HCT116 (cell line): Measurements from ENCODE around the gene TAF15. TPM values are rescaled to one million over a fixed set of nuclear protein-coding genes. Genes with fewer than 3 reads are reported as not detected.

Experiments
- ATAC-seq: fragments of 200-7000 bp; cut with Tn5 transposase; 2 replicates; pipeline ENCODE4 v1.9.1; 2020; ENCODE audit warnings: mild to moderate bottlenecking, moderate library complexity
- BruUV-seq: library from RNA; stranded (reverse); fragments of 400-500 nt; replicated peaks from 2 replicates; lab custom pipeline; 2021; lab: Mats Ljungman, UMichigan
- CTCF ChIA-PET: fragments of 300-600 bp; sonication (Branson Sonifier 250); formaldehyde crosslinking; loops from one replicate; lab custom pipeline; 2021; ENCODE audit warnings: antibody characterized with exemption; lab: Charles Lee
- POLR2A ChIA-PET: fragments of 300-600, 350-600 bp; sonication (Branson Sonifier 250); formaldehyde crosslinking; loops from one replicate; lab custom pipeline; 2021; ENCODE audit warnings: antibody characterized with exemption; lab: Charles Lee
- RAD21 ChIA-PET, 2 experiments: fragments of 300-600 bp; sonication (Branson Sonifier 250); formaldehyde crosslinking; loops; one replicate each; lab custom pipeline; 2023; ENCODE audit warnings: low total read pairs in 2 of 2; ENCODE audit not compliant: uncharacterized antibody in 2 of 2, unreplicated experiment in 2 of 2, low non-redundant PET in 1 of 2; lab: Charles Lee
- DNase-seq: peaks from one replicate; pipeline ENCODE4 v3.0.0-alpha.2; 2010; ENCODE audit warnings: low read depth, low spot score
- H2AFZ ChIP-seq: fragments of 200-600 bp; shearing (Covaris generic), sonication (generic); 2 replicates; pipeline ENCODE4 v1.6.1; 2017; ENCODE audit warnings: low read depth, mixed run types, mixed read lengths, antibody characterized with exemption, low read length; ENCODE audit not compliant: poor library complexity, severe bottlenecking
- H3K27ac ChIP-seq: 2 replicates; pipeline ENCODE4 v1.5.1; 2012; ENCODE audit warnings: low read depth, low read length
- H3K27me3 ChIP-seq: fragments of 200-600 bp; sonication (generic); 2 replicates; pipeline ENCODE4 v1.6.1; 2016; ENCODE audit warnings: mixed run types, low read length, mixed read lengths; ENCODE audit not compliant: insufficient read depth
- H3K36me3 ChIP-seq, 2 experiments: fragments of 200-500 bp in 1 of 2; fragments of 200-600 bp in 1 of 2; sonication (Bioruptor generic) in 1 of 2; sonication (generic) in 1 of 2; 2 replicates each; pipeline versions ENCODE4 v1.5.1 to v1.6.1; 2014 to 2016; ENCODE audit warnings: low read length in 2 of 2, inconsistent platforms in 1 of 2, mixed read lengths in 1 of 2, mixed run types in 1 of 2; ENCODE audit not compliant: insufficient read depth in 2 of 2, control insufficient read depth in 1 of 2
- H3K4me1 ChIP-seq, 2 experiments: fragments of 200-600 bp in 1 of 2; sonication (generic) in 1 of 2; 2 replicates each; pipeline versions ENCODE4 v1.5.1 to v1.6.1; 2012 to 2017; ENCODE audit warnings: low read length in 2 of 2, inconsistent platforms in 1 of 2, mild to moderate bottlenecking in 1 of 2, mixed read lengths in 1 of 2, mixed run types in 1 of 2, moderate library complexity in 1 of 2; ENCODE audit not compliant: insufficient read depth in 2 of 2, control insufficient read depth in 1 of 2
- H3K4me2 ChIP-seq: fragments of 200-600 bp; sonication (generic); 2 replicates; pipeline ENCODE4 v1.6.1; 2017; ENCODE audit warnings: mixed run types, low read length, mixed read lengths
- H3K4me3 ChIP-seq, 2 experiments: fragments of 200-600 bp in 1 of 2; sonication (generic) in 1 of 2; replicated peaks in 1 of 2; 2 replicates each; pipeline ENCODE4 v1.5.1; 2011 to 2016; ENCODE audit warnings: low read length in 2 of 2, control low read depth in 1 of 2, low read depth in 1 of 2, mild to moderate bottlenecking in 1 of 2, mixed read lengths in 1 of 2, mixed run types in 1 of 2
- H3K79me2 ChIP-seq: fragments of 200-600 bp; sonication (generic); 2 replicates; pipeline ENCODE4 v1.6.1; 2017; ENCODE audit warnings: mild to moderate bottlenecking, mixed run types, low read length, moderate library complexity, mixed read lengths; ENCODE audit not compliant: insufficient read depth
- H3K9ac ChIP-seq: fragments of 200-600 bp; sonication (generic); 2 replicates; pipeline ENCODE4 v1.6.1; 2016; ENCODE audit warnings: low read length, mixed read lengths
- H3K9me2 ChIP-seq: fragments of 200-600 bp; sonication (generic), shearing (Covaris generic); 2 replicates; pipeline ENCODE4 v1.6.1; 2017; ENCODE audit warnings: mixed run types, mild to moderate bottlenecking, moderate library complexity; ENCODE audit not compliant: insufficient read depth
- H3K9me3 ChIP-seq, 2 experiments: fragments of 200-500 bp in 1 of 2; fragments of 200-600 bp in 1 of 2; sonication (Bioruptor generic) in 1 of 2; sonication (generic) in 1 of 2; 2 replicates each; pipeline ENCODE4 v1.6.1; 2014 to 2017; ENCODE audit warnings: low read length in 2 of 2, mixed read lengths in 2 of 2, inconsistent platforms in 1 of 2, low read depth in 1 of 2, mild to moderate bottlenecking in 1 of 2, mixed run types in 1 of 2, moderate library complexity in 1 of 2; ENCODE audit not compliant: control insufficient read depth in 1 of 2, insufficient read depth in 1 of 2
- H4K20me1 ChIP-seq: fragments of 200-600 bp; sonication (generic), shearing (Covaris generic); 2 replicates; pipeline ENCODE4 v1.6.1; 2017; ENCODE audit warnings: mixed run types, mild to moderate bottlenecking, moderate library complexity; ENCODE audit not compliant: insufficient read depth
- CBX3 ChIP-seq: IDR thresholded peaks from 2 replicates; pipeline ENCODE4 v1.6.1; 2012; ENCODE audit warnings: low read depth
- CEBPB ChIP-seq: IDR thresholded peaks from 2 replicates; pipeline ENCODE4 v1.6.1; 2012; ENCODE audit warnings: low read depth
- CTCF ChIP-seq, 3 experiments: fragments of 200-600 bp in 1 of 3; sonication (generic) in 1 of 3; IDR thresholded peaks in 2 of 3; conservative IDR thresholded peaks in 1 of 3; 2 replicates each; pipeline ENCODE4 v1.5.1; 2012 to 2017; ENCODE audit warnings: low read depth in 2 of 3, low read length in 2 of 3, antibody characterized with exemption in 1 of 3, borderline replicate concordance in 1 of 3, control low read depth in 1 of 3, mild to moderate bottlenecking in 1 of 3, mixed read lengths in 1 of 3, mixed run types in 1 of 3, moderate library complexity in 1 of 3; ENCODE audit not compliant: insufficient read depth in 1 of 3
- EGR1 ChIP-seq: IDR thresholded peaks from 2 replicates; pipeline ENCODE4 v1.6.1; 2012; ENCODE audit warnings: low read depth
- EZH2 ChIP-seq: fragments of 200-600 bp; sonication (generic); IDR thresholded peaks from 2 replicates; pipeline ENCODE4 v1.6.1; 2017; ENCODE audit warnings: antibody characterized with exemption, mixed run types
- EZH2phosphoT487 ChIP-seq: fragments of 200-600 bp; IDR thresholded peaks from 2 replicates; pipeline ENCODE4 v1.6.1; 2018; ENCODE audit warnings: antibody characterized with exemption, borderline replicate concordance
- POLR2AphosphoS5 ChIP-seq: IDR thresholded peaks from 2 replicates; pipeline ENCODE4 v1.6.1; 2011; ENCODE audit warnings: mild to moderate bottlenecking, low read depth, low read length, moderate library complexity
- REST ChIP-seq: IDR thresholded peaks from 2 replicates; pipeline ENCODE4 v1.6.1; 2012; ENCODE audit warnings: low read depth
- SIN3A ChIP-seq: IDR thresholded peaks from 2 replicates; pipeline ENCODE4 v1.6.1; 2012; ENCODE audit warnings: low read depth
- SP1 ChIP-seq: IDR thresholded peaks from 2 replicates; pipeline ENCODE4 v1.6.1; 2012; ENCODE audit warnings: low read depth
- ZBTB33 ChIP-seq: IDR thresholded peaks from 2 replicates; pipeline ENCODE4 v1.6.1; 2011; ENCODE audit warnings: mild to moderate bottlenecking, low read length, moderate library complexity; ENCODE audit not compliant: insufficient replicate concordance; ENCODE audit errors: extremely low read depth
- ZFX ChIP-seq: fragments of 450-650 bp; IDR thresholded peaks from 2 replicates; pipeline ENCODE4 v1.6.1; 2017
- intact Hi-C: fragments of 100-400 bp; cut with micrococcal nuclease; formaldehyde crosslinking; loops from 2 replicates; pipeline ENCODE4 v1.10.0; 2022
- total RNA-seq: library from RNA; stranded (reverse); gene quantifications from one replicate; pipeline ENCODE4 v1.2.1, GENCODE V29; 2021; ENCODE audit not compliant: unreplicated experiment

The TAF15 gene
- total RNA-seq, 1 experiment from 2014 or later, result 346 TPM

GRCh38 chr17:35769895-35770486 lies 39.3 kb upstream of the TAF15 start:
- ATAC-seq (no peak), DNase-seq (no peak)
- no TSS peak for BruUV-seq
- no peaks in the 10 kb centered on the region for H4K20me1 ChIP-seq
- H3K27ac ChIP-seq, result no peak overlapping the region
- ChIA-PET CTCF (interaction anchor here (1.1 to 1.2 kb wide), 2 partner anchors 9 to 15 kb away, joined by 3 read pairs; no protein-coding TSS in a partner anchor), RAD21 (interaction anchor here (0.8 to 1.2 kb wide), 2 partner anchors 19 to 34 kb away, joined by 4 to 5 read pairs; no protein-coding TSS in a partner anchor), POLR2A (no interaction called here)
- H3K27me3 ChIP-seq, result no peaks in the 10 kb centered on the region
- no peak overlapping the region for H2AFZ ChIP-seq
- H3K4me2 ChIP-seq, result no peak overlapping the region
- no peaks in the 10 kb centered on the region for H3K36me3 ChIP-seq
- TF ChIP-seq CTCF (IDR thresholded peaks at IDR 0.05 in 2 of 3, conservative IDR thresholded peaks at IDR 0.05 in 1 of 3; ENCODE audit: borderline replicate concordance in 1 of 3, insufficient read depth in 1 of 3, low read depth in 2 of 3, low read length in 2 of 3) (peak in 2 of 3 experiments; percentile 36 to 56; a peak in 3 of 6 replicates), SP1 (no peak)
- no peak overlapping the region for H3K9ac ChIP-seq
- peaks cover under 1 to 1% of the 10 kb centered on the region in 2 experiments; a peak in 2 of 4 replicates for H3K4me1 ChIP-seq
- intact Hi-C loops, result no loop called here
- no peaks in the 10 kb centered on the region for H3K79me2 ChIP-seq
- H3K4me3 ChIP-seq, result no peak overlapping the region
- H3K9me2 ChIP-seq, result no peaks in the 10 kb centered on the region
- no peaks in the 10 kb centered on the region for H3K9me3 ChIP-seq

- CTCF ChIA-PET, result interaction anchor here (1.1 kb wide), 1 partner anchor 9 kb away, joined by 3 read pairs; no protein-coding TSS in a partner anchor
- no peaks in the 10 kb centered on the region for H3K9me3 ChIP-seq
- H3K9ac ChIP-seq, result no peak overlapping the region
- intact Hi-C loops, result no loop called here
- no peak overlapping the region for H3K4me2 ChIP-seq
- RAD21 ChIA-PET, result no interaction called here
- POLR2A ChIA-PET, result no interaction called here
- no TSS peak for BruUV-seq
- H3K79me2 ChIP-seq, result no peaks in the 10 kb centered on the region
- no peak for ATAC-seq
- H3K4me3 ChIP-seq, result no peak overlapping the region
- DNase-seq, result no peak
- H3K9me2 ChIP-seq, result no peaks in the 10 kb centered on the region
- no peaks in the 10 kb centered on the region for H4K20me1 ChIP-seq
- no peak overlapping the region for H2AFZ ChIP-seq
- no peaks in the 10 kb centered on the region for H3K36me3 ChIP-seq
- no peaks in the 10 kb centered on the region for H3K4me1 ChIP-seq
- H3K27me3 ChIP-seq, result no peaks in the 10 kb centered on the region
- H3K27ac ChIP-seq, result no peak overlapping the region
- TF ChIP-seq EGR1 (no peak), EZH2phosphoT487 (no peak), REST (no peak), ZFX (no peak), CBX3 (no peak), ZBTB33 (no peak), POLR2AphosphoS5 (no peak), EZH2 (no peak), CEBPB (no peak), SIN3A (no peak)
Measured at GRCh38 chr17:35773129-35773528, 36.2 kb upstream of the TAF15 start.
